GM08714 (cell line): ENCODE measurements around the gene GLRX5.

ENCODE experiments used
- H3K4me3 ChIP-seq: fragments of 200-500 bp; sonication (Bioruptor generic); 2 replicates; pipeline ENCODE4 v1.5.1; 2014; ENCODE audit warnings: mild to moderate bottlenecking, low read length, inconsistent platforms
- ZNF274 ChIP-seq: IDR thresholded peaks from 2 replicates; pipeline ENCODE4 v1.6.1; 2012; ENCODE audit warnings: mild to moderate bottlenecking, low read depth, low read length

GLRX5 gene

GRCh38 chr14:95495076-95495475 is 39.8 kb upstream of the GLRX5 start:
- H3K4me3 ChIP-seq = no peak overlapping the region; the same call in 1 of the 2 replicates
- TF ChIP-seq ZNF274 = no peak

- no peak overlapping the region; the same call in 1 of the 2 replicates for H3K4me3 ChIP-seq
- no peak for TF ChIP-seq ZNF274
Measured at GRCh38 chr14:95495538-95496025, 39.3 kb upstream of the GLRX5 start.

GRCh38 chr14:95496111-95496681 is 38.7 kb upstream of the GLRX5 start:
- no peak overlapping the region; the same call in 1 of the 2 replicates for H3K4me3 ChIP-seq
- TF ChIP-seq ZNF274 = no peak

DNA sequence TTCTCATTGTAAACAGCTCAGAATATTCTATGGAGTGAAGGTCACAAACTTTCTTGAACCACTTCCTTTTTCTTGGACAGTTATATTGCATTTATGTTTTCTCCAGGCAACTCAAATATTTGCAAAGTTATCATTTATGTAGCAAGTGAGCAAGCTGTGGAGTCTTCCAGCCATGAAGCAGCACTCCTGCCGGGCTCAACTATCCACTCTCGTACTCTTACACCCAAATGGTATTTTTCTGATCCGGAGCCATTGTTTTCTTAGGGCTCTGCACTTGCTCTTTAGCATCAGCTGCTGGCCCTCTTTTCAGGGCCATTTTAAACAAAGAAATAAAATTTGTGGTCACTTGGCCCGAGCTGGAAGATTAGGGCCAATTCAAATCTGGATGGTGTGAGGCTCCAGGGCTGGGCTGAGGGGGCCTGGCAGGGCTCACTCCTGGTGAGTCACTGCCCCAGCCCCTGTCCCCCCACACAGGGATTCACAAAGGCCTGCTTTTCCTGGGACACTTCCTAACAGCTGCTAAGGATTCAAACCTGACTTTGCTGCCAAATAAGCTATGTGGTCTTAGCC is 38.1 kb upstream of the GLRX5 start:
- no peak for TF ChIP-seq ZNF274

DNA sequence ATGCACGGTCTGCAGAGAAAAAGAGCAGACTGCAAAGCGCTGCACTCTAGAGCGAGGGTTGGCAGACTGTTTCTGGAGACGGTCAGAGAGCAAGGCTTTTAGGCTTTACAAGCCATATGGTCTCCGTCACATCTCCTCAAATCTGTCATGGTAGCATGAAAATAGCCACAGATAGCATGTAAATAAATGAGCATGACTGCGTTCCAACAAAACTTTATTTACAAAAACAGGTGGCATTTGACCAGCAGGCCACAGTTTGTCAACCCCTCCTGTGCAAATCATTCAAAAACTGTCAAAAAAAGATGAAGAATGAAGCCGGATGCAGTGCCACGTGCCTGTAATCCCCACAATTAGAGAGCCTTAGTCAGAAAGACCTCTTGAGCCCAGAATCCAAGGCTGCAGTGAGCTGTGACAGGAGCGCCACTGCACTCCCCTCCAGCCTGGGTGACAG is 37.3 kb upstream of the GLRX5 start:
- no peak overlapping the region for H3K4me3 ChIP-seq
- TF ChIP-seq ZNF274 = no peak

More for the DNA sequence above, 38.1 kb upstream of the GLRX5 start:
- H3K4me3 ChIP-seq = no peak overlapping the region

DNA sequence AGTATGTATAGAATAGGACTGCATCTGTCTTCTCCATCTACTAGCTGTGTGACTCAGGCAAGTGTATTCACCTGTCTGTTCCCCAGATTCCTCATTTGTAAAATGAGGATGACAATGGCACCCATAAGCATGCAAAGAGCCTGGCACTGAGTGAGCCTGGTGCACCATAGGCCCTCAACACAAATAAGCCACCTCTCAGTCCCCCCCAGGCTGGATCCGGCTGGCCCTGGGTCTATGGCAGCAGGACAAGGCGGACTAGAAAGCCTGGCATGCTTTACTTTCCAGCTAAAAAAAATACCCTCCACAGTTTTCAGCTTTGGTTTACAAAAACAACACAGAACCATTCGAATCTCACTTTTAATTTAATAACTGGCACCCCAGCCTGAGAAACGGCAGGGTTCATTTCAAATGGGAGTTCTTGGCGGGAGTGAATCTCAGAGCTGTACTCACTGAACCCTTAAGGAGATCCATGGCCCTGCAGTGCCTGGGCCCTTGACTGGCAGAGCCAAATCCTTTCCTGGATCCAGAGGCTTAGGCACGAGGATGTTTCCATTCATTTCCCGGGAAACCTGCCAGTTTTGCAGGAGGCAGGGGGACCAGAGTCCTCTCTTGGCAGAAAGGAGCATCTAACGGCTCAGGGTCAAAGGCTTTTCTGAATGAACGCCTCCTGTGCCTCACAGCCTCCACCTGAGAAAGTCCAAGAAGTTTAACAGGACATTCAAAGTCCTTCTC is 36.1 kb upstream of the GLRX5 start:
- H3K4me3 ChIP-seq = no peak overlapping the region
- no peak for TF ChIP-seq ZNF274

- no peak overlapping the region for H3K4me3 ChIP-seq
- TF ChIP-seq ZNF274 = no peak
Measured at GRCh38 chr14:95499354-95499750, 35.5 kb upstream of the GLRX5 start.

DNA sequence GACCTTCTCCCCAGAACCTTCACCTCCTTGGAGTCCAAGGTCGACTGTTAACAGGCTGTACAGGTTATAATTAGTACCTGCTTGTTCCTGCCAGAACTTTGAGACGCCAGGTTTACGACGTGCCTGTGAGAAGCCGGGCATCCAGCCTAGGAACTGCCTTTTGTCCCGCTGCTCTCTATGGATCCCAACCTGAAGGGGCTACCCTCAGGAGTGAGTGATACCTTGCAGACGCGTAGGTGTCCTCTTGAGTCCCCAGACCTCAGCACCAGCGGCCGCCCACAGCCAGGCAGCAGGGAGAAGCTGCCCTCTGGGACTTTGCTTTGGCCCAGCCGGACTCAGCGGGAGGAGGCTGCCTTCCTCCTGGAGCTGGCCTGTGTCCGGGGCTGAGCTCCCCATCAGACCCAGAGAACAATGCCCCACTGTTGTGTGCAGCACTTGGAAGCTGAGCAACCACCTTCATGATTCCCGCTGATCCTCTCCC is 34.6 kb upstream of the GLRX5 start:
- no peak for TF ChIP-seq ZNF274
- H3K4me3 ChIP-seq = no peak overlapping the region

DNA sequence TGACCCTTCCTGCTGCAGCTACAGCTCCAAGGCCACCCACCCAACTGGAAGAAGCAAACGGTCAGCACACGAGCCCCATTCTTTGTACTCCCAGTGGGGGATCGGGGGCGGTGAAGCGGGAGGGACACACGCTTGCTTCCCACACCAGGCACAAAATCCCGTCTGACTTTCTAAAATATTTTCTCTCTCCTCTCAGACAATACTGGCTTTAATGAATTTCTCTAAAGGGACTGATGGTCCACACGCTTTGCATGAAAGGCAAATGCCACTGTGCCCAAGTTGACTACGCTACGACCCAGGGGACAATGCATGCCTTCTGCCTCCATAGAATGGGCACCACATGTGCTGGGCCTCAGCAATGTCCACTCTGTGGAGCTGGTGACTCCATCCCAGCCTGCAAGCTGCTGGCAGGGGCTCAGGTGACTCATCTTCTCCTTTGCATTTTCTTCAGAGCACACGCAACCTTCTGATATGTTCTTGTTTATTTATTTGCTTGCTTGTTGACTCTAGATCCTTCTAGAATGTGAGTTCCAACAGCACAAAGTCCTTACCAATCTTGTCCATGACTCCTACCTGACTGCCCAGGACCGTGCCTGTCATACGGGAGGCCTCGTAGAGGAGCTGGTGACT is 34.0 kb upstream of the GLRX5 start:
- H3K4me3 ChIP-seq = no peak overlapping the region

DNA sequence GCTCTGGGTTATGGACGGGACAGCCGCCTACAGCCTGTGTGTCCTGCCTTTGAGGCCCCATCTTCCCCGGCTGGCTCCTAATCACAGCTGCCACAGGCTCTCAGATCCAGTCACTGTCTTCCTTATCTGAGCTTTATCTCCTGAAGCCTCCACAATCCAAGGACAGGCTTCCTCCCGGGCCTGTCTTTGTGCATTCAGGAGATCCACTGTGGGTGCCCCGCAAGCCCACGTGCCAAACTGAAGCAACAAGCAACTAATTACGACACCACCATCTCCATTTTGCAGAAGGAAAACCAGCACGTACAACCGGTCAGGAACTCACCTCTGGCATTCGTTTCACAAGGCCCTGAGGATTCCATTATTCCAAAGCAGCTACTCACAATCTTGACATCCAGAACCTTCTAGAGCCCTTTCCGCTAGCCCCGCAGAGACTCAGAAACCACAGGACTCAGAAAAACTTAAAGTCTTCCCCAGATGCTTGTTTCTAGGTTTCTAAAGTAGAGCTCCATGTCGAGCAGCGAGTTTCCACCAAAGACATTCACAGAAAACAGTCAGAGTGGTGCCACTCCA is 32.4 kb upstream of the GLRX5 start:
- TF ChIP-seq ZNF274 = no peak
- peak overlapping the region; percentile 13; the same call in 1 of the 2 replicates for H3K4me3 ChIP-seq

More for the DNA sequence above, 34.0 kb upstream of the GLRX5 start:
- no peak for TF ChIP-seq ZNF274

DNA sequence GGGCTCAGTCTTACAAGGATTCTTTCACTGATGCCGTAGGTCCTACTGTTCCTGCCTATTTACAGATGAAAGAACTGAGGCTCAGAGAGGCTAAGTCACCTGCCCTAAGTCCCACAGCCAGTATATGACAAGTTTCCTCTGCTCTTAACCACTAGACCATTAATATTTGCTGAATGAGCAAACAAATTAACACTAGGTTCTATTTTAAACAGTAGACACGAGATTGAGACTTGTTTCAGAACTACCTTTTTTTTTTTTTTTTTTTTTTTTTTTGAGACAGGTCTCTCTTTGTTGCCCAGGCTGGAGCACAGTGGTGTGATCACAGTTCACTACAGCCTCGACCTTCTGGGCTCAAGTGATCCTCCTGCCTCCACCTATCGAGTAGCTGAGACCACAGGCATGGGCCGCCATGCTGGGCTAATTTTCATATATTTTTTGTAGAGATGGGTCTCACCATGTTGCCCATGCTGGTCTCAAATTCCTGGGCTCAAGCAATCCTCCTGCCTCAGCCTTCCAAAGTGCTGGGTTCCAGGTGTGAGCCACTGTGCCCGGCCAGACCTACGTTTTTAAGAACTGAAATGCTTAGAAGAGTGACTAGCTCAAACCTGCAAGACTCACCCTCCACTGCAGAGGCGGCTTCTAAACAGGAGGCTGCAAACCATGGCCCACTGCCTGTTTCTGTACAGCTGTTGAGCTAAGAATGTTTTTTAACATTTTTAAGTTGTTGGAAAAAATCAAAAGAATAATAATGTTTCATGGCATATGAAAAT is 31.3 kb upstream of the GLRX5 start:
- peak overlapping the region; percentile 30; the same call in 1 of the 2 replicates for H3K4me3 ChIP-seq

GRCh38 chr14:95504135-95505029 is 30.5 kb upstream of the GLRX5 start:
- no peak overlapping the region; the same call in 1 of the 2 replicates for H3K4me3 ChIP-seq
- TF ChIP-seq ZNF274 = no peak

More for the DNA sequence above, 31.3 kb upstream of the GLRX5 start:
- no peak for TF ChIP-seq ZNF274
